HepG2 (cell line): ENCODE data around the gene CBX2. TPM values are rescaled to one million over a fixed set of nuclear protein-coding genes. Genes with fewer than 3 reads are reported as not detected.

Experiments used
- MED1 ChIP-seq: sonication (generic); formaldehyde crosslinking; IDR thresholded peaks from 2 replicates; pipeline ENCODE4 v1.4.0; 2020; ENCODE audit warnings: missing genetic modification reagents
- MIER3 ChIP-seq: IDR thresholded peaks from 2 replicates; pipeline ENCODE4 v1.6.1; 2016; ENCODE audit warnings: missing compliant biosample characterization, borderline replicate concordance
- MTA1 ChIP-seq: sonication (generic); formaldehyde crosslinking; IDR thresholded peaks from 2 replicates; pipeline ENCODE4 v1.4.0; 2020; ENCODE audit warnings: missing genetic modification reagents, mild to moderate bottlenecking, borderline replicate concordance
- NR2C2 ChIP-seq: sonication (generic); formaldehyde crosslinking; IDR thresholded peaks from 2 replicates; pipeline ENCODE4 v1.4.0; 2020; ENCODE audit warnings: missing genetic modification reagents, mild to moderate bottlenecking, moderate library complexity, borderline replicate concordance
- PHF20 ChIP-seq: sonication (generic); formaldehyde crosslinking; IDR thresholded peaks from 2 replicates; pipeline ENCODE4 v1.5.0; 2020; ENCODE audit warnings: mild to moderate bottlenecking, missing genetic modification reagents
- PLRG1 ChIP-seq: fragments of 450-650 bp; conservative IDR thresholded peaks from 2 replicates; pipeline ENCODE4 v1.6.1; 2016
- RFXAP ChIP-seq: sonication (generic); formaldehyde crosslinking; IDR thresholded peaks from 2 replicates; pipeline ENCODE4 v1.4.0; 2020; ENCODE audit warnings: missing genetic modification reagents, borderline replicate concordance
- TAF15 ChIP-seq: fragments of 200-400 bp; formaldehyde crosslinking; IDR thresholded peaks from one replicate; pipeline ENCODE4 v1.6.1; 2018; ENCODE audit warnings: mild to moderate bottlenecking, low read depth, low read length; ENCODE audit not compliant: poor library complexity, severe bottlenecking
- ZNF136 ChIP-seq: sonication (generic); formaldehyde crosslinking; IDR thresholded peaks from 2 replicates; pipeline ENCODE4 v1.8.1; 2022; ENCODE audit warnings: low read depth, mild to moderate bottlenecking, moderate library complexity, missing genetic modification reagents
- ZNF296 ChIP-seq: sonication (generic); formaldehyde crosslinking; conservative IDR thresholded peaks from 2 replicates; pipeline ENCODE4 v1.5.0; 2020; ENCODE audit warnings: mild to moderate bottlenecking, missing genetic modification reagents
- ZNF34 ChIP-seq: sonication (generic); formaldehyde crosslinking; IDR thresholded peaks from 2 replicates; pipeline ENCODE4 v1.4.0; 2020; ENCODE audit warnings: mild to moderate bottlenecking, missing genetic modification reagents, borderline replicate concordance
- ZNF572 ChIP-seq: sonication (generic); formaldehyde crosslinking; IDR thresholded peaks from 2 replicates; pipeline ENCODE4 v1.5.1; 2020; ENCODE audit warnings: mild to moderate bottlenecking, missing genetic modification reagents
- ZNF614 ChIP-seq: IDR thresholded peaks from 2 replicates; pipeline ENCODE4 v1.6.1; 2018; ENCODE audit warnings: missing biosample characterization, missing genetic modification reagents, inconsistent platforms, borderline replicate concordance
- ZNF768 ChIP-seq: sonication (generic); formaldehyde crosslinking; IDR thresholded peaks from 2 replicates; pipeline ENCODE4 v1.4.0; 2020; ENCODE audit warnings: missing genetic modification reagents
- ZSCAN20 ChIP-seq: sonication (generic); formaldehyde crosslinking; IDR thresholded peaks from 2 replicates; pipeline ENCODE4 v1.4.0; 2020; ENCODE audit warnings: missing genetic modification reagents, mild to moderate bottlenecking, borderline replicate concordance
- polyA plus RNA-seq, 8 experiments: library from polyadenylated mRNA; depleted of rRNA in 3 of 8; stranded (reverse) in 7 of 8; unstranded in 1 of 8; fragments of >200 nt; fragmentation: Illumina TruSeq in 4 of 8; extraction: Trizol in 4 of 8; gene quantifications; 2 replicates each; pipeline versions ENCODE4 v1.2.1 to v1.2.3, GENCODE V29; 2011 to 2016; ENCODE audit warnings: low read depth in 4 of 8, missing spikeins in 1 of 8, mixed read lengths in 1 of 8; ENCODE audit not compliant: insufficient read depth in 1 of 8
- total RNA-seq, 5 experiments: library from RNA; depleted of rRNA; stranded (reverse); fragments of >200 nt; fragmentation: Illumina TruSeq; extraction: Trizol; gene quantifications; 2 replicates each; pipeline ENCODE4 v1.2.3, GENCODE V29; 2016; ENCODE audit warnings: low read depth in 1 of 5
- TF ChIP-seq, protein P1 (sequence below): sonication (generic); formaldehyde crosslinking; IDR thresholded peaks from 2 replicates; pipeline ENCODE4 v1.8.1; 2023; ENCODE audit warnings: missing genetic modification reagents, mild to moderate bottlenecking, borderline replicate concordance
- TF ChIP-seq, protein P2 (sequence below): sonication (generic); formaldehyde crosslinking; IDR thresholded peaks from 2 replicates; pipeline ENCODE4 v1.5.0; 2020; ENCODE audit warnings: mild to moderate bottlenecking, missing genetic modification reagents
- TF ChIP-seq, protein P3 (sequence below): sonication (generic); formaldehyde crosslinking; IDR thresholded peaks from 2 replicates; pipeline ENCODE4 v1.4.0; 2020; ENCODE audit warnings: low read depth, mild to moderate bottlenecking, missing genetic modification reagents
- TF ChIP-seq, protein P4 (sequence below): sonication (generic); formaldehyde crosslinking; IDR thresholded peaks from 2 replicates; pipeline ENCODE4 v1.8.0; 2023; ENCODE audit warnings: mild to moderate bottlenecking, missing genetic modification reagents
- TF ChIP-seq, protein P5 (sequence below): sonication (generic); formaldehyde crosslinking; IDR thresholded peaks from 2 replicates; pipeline ENCODE4 v1.4.0; 2020; ENCODE audit warnings: missing genetic modification reagents, borderline replicate concordance

Gene CBX2
- total and polyA plus RNA-seq, 2 of the 13 experiments (the other 11 are each of a cell fraction or from before 2014, with no cell fraction given), result 14.5 to 31.1 TPM

DNA sequence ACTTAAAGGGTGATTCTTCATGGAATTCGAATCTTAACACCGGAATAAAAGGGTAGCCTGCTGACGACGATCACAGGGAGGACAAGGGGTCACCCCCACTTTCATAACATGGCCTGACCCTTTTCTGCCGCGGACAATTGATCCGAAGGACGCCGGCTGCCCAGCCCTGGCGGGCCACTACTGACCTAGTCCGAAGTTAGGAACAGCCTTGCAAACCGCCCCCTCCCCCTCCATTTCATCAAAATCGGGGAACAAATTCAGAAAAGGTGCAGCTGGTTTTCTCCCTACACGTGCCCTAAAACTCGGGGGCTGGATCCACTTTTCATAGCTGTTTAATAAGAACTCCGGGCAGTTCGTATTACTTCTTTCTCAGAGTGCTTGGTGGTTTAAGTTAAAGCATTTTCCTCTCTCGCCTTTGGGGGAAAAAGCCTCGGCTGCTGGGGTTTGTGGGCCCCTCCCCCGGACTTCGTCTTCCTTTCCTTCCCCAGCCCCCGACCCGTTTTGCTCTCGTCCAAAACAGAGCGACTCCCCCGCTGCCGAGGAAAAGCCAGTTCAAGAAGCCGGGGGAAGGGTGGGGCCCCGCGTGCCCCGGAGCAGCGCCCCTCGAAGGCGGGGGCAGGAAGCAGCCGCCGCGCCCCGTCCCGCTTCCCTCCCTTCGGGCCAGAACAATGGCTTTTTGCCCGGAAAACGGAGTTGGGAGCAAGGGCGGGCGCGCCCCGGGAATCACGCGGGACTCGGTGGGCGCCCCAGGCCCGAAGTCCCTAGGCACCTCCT lies 641 bp upstream of the CBX2 start (continued):
- TF ChIP-seq, protein P1, sequence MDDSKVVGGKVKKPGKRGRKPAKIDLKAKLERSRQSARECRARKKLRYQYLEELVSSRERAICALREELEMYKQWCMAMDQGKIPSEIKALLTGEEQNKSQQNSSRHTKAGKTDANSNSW, result no peak
- TF ChIP-seq, protein P2, sequence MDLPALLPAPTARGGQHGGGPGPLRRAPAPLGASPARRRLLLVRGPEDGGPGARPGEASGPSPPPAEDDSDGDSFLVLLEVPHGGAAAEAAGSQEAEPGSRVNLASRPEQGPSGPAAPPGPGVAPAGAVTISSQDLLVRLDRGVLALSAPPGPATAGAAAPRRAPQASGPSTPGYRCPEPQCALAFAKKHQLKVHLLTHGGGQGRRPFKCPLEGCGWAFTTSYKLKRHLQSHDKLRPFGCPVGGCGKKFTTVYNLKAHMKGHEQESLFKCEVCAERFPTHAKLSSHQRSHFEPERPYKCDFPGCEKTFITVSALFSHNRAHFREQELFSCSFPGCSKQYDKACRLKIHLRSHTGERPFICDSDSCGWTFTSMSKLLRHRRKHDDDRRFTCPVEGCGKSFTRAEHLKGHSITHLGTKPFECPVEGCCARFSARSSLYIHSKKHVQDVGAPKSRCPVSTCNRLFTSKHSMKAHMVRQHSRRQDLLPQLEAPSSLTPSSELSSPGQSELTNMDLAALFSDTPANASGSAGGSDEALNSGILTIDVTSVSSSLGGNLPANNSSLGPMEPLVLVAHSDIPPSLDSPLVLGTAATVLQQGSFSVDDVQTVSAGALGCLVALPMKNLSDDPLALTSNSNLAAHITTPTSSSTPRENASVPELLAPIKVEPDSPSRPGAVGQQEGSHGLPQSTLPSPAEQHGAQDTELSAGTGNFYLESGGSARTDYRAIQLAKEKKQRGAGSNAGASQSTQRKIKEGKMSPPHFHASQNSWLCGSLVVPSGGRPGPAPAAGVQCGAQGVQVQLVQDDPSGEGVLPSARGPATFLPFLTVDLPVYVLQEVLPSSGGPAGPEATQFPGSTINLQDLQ, result no peak
- TF ChIP-seq ZNF34 (CRISPR knock-in tag) (no peak), PLRG1 (no peak), MTA1 (CRISPR knock-in tag) (0 out of 2 replicates have a peak, but pooled peaks have one; percentile 33), PHF20 (CRISPR knock-in tag) (no peak), ZNF768 (peak; percentile 44; the same call in 1 of the 2 replicates), ZSCAN20 (CRISPR knock-in tag) (peak; percentile 32; the same call in 1 of the 2 replicates), RFXAP (no peak; the same call in 1 of the 2 replicates), ZNF296 (CRISPR knock-in tag) (no peak), ZNF572 (CRISPR knock-in tag) (peak; percentile 88), MED1 (CRISPR knock-in tag) (peak; percentile 13; the same call in 1 of the 2 replicates), NR2C2 (CRISPR knock-in tag) (no peak), MIER3 (no peak), TAF15 (peak; percentile 41), ZNF614 (CRISPR knock-in tag) (0 out of 2 replicates have a peak, but pooled peaks have one; percentile 34), ZNF136 (CRISPR knock-in tag) (no peak)
- TF ChIP-seq, protein P3, sequence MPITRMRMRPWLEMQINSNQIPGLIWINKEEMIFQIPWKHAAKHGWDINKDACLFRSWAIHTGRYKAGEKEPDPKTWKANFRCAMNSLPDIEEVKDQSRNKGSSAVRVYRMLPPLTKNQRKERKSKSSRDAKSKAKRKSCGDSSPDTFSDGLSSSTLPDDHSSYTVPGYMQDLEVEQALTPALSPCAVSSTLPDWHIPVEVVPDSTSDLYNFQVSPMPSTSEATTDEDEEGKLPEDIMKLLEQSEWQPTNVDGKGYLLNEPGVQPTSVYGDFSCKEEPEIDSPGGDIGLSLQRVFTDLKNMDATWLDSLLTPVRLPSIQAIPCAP (CRISPR knock-in tag), result no peak
- TF ChIP-seq, protein P4, sequence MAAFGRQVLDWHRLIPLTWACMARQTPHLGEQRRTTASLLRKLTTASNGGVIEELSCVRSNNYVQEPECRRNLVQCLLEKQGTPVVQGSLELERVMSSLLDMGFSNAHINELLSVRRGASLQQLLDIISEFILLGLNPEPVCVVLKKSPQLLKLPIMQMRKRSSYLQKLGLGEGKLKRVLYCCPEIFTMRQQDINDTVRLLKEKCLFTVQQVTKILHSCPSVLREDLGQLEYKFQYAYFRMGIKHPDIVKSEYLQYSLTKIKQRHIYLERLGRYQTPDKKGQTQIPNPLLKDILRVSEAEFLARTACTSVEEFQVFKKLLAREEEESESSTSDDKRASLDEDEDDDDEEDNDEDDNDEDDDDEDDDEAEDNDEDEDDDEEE (CRISPR knock-in tag), result no peak
- TF ChIP-seq, protein P5, sequence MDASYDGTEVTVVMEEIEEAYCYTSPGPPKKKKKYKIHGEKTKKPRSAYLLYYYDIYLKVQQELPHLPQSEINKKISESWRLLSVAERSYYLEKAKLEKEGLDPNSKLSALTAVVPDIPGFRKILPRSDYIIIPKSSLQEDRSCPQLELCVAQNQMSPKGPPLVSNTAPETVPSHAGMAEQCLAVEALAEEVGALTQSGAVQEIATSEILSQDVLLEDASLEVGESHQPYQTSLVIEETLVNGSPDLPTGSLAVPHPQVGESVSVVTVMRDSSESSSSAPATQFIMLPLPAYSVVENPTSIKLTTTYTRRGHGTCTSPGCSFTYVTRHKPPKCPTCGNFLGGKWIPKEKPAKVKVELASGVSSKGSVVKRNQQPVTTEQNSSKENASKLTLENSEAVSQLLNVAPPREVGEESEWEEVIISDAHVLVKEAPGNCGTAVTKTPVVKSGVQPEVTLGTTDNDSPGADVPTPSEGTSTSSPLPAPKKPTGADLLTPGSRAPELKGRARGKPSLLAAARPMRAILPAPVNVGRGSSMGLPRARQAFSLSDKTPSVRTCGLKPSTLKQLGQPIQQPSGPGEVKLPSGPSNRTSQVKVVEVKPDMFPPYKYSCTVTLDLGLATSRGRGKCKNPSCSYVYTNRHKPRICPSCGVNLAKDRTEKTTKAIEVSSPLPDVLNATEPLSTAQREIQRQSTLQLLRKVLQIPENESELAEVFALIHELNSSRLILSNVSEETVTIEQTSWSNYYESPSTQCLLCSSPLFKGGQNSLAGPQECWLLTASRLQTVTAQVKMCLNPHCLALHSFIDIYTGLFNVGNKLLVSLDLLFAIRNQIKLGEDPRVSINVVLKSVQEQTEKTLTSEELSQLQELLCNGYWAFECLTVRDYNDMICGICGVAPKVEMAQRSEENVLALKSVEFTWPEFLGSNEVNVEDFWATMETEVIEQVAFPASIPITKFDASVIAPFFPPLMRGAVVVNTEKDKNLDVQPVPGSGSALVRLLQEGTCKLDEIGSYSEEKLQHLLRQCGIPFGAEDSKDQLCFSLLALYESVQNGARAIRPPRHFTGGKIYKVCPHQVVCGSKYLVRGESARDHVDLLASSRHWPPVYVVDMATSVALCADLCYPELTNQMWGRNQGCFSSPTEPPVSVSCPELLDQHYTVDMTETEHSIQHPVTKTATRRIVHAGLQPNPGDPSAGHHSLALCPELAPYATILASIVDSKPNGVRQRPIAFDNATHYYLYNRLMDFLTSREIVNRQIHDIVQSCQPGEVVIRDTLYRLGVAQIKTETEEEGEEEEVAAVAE, result no peak
